HCT116 (cell line): ENCODE measurements around the gene KHDC3L. TPM values are rescaled to one million over a fixed set of nuclear protein-coding genes. Genes with fewer than 3 reads are reported as not detected.

Source experiments
- ATAC-seq: fragments of 200-7000 bp; cut with Tn5 transposase; 2 replicates; pipeline ENCODE4 v1.9.1; 2020; ENCODE audit warnings: mild to moderate bottlenecking, moderate library complexity
- BruUV-seq: library from RNA; stranded (reverse); fragments of 400-500 nt; replicated peaks from 2 replicates; lab custom pipeline; 2021; lab: Mats Ljungman, UMichigan
- CTCF ChIA-PET: fragments of 300-600 bp; sonication (Branson Sonifier 250); formaldehyde crosslinking; loops from one replicate; lab custom pipeline; 2021; ENCODE audit warnings: antibody characterized with exemption; lab: Charles Lee
- POLR2A ChIA-PET: fragments of 300-600, 350-600 bp; sonication (Branson Sonifier 250); formaldehyde crosslinking; loops from one replicate; lab custom pipeline; 2021; ENCODE audit warnings: antibody characterized with exemption; lab: Charles Lee
- RAD21 ChIA-PET, 2 experiments: fragments of 300-600 bp; sonication (Branson Sonifier 250); formaldehyde crosslinking; loops; one replicate each; lab custom pipeline; 2023; ENCODE audit warnings: low total read pairs in 2 of 2; ENCODE audit not compliant: uncharacterized antibody in 2 of 2, unreplicated experiment in 2 of 2, low non-redundant PET in 1 of 2; lab: Charles Lee
- DNase-seq: peaks from one replicate; pipeline ENCODE4 v3.0.0-alpha.2; 2010; ENCODE audit warnings: low read depth, low spot score
- H2AFZ ChIP-seq: fragments of 200-600 bp; shearing (Covaris generic), sonication (generic); 2 replicates; pipeline ENCODE4 v1.6.1; 2017; ENCODE audit warnings: low read depth, mixed run types, mixed read lengths, antibody characterized with exemption, low read length; ENCODE audit not compliant: poor library complexity, severe bottlenecking
- H3K27ac ChIP-seq: 2 replicates; pipeline ENCODE4 v1.5.1; 2012; ENCODE audit warnings: low read depth, low read length
- H3K27me3 ChIP-seq: fragments of 200-600 bp; sonication (generic); 2 replicates; pipeline ENCODE4 v1.6.1; 2016; ENCODE audit warnings: mixed run types, low read length, mixed read lengths; ENCODE audit not compliant: insufficient read depth
- H3K36me3 ChIP-seq, 2 experiments: fragments of 200-500 bp in 1 of 2; fragments of 200-600 bp in 1 of 2; sonication (Bioruptor generic) in 1 of 2; sonication (generic) in 1 of 2; 2 replicates each; pipeline versions ENCODE4 v1.5.1 to v1.6.1; 2014 to 2016; ENCODE audit warnings: low read length in 2 of 2, inconsistent platforms in 1 of 2, mixed read lengths in 1 of 2, mixed run types in 1 of 2; ENCODE audit not compliant: insufficient read depth in 2 of 2, control insufficient read depth in 1 of 2
- H3K4me1 ChIP-seq, 2 experiments: fragments of 200-600 bp in 1 of 2; sonication (generic) in 1 of 2; 2 replicates each; pipeline versions ENCODE4 v1.5.1 to v1.6.1; 2012 to 2017; ENCODE audit warnings: low read length in 2 of 2, inconsistent platforms in 1 of 2, mild to moderate bottlenecking in 1 of 2, mixed read lengths in 1 of 2, mixed run types in 1 of 2, moderate library complexity in 1 of 2; ENCODE audit not compliant: insufficient read depth in 2 of 2, control insufficient read depth in 1 of 2
- H3K4me2 ChIP-seq: fragments of 200-600 bp; sonication (generic); 2 replicates; pipeline ENCODE4 v1.6.1; 2017; ENCODE audit warnings: mixed run types, low read length, mixed read lengths
- H3K4me3 ChIP-seq, 2 experiments: fragments of 200-600 bp in 1 of 2; sonication (generic) in 1 of 2; replicated peaks in 1 of 2; 2 replicates each; pipeline ENCODE4 v1.5.1; 2011 to 2016; ENCODE audit warnings: low read length in 2 of 2, control low read depth in 1 of 2, low read depth in 1 of 2, mild to moderate bottlenecking in 1 of 2, mixed read lengths in 1 of 2, mixed run types in 1 of 2
- H3K79me2 ChIP-seq: fragments of 200-600 bp; sonication (generic); 2 replicates; pipeline ENCODE4 v1.6.1; 2017; ENCODE audit warnings: mild to moderate bottlenecking, mixed run types, low read length, moderate library complexity, mixed read lengths; ENCODE audit not compliant: insufficient read depth
- H3K9ac ChIP-seq: fragments of 200-600 bp; sonication (generic); 2 replicates; pipeline ENCODE4 v1.6.1; 2016; ENCODE audit warnings: low read length, mixed read lengths
- H3K9me2 ChIP-seq: fragments of 200-600 bp; sonication (generic), shearing (Covaris generic); 2 replicates; pipeline ENCODE4 v1.6.1; 2017; ENCODE audit warnings: mixed run types, mild to moderate bottlenecking, moderate library complexity; ENCODE audit not compliant: insufficient read depth
- H3K9me3 ChIP-seq, 2 experiments: fragments of 200-500 bp in 1 of 2; fragments of 200-600 bp in 1 of 2; sonication (Bioruptor generic) in 1 of 2; sonication (generic) in 1 of 2; 2 replicates each; pipeline ENCODE4 v1.6.1; 2014 to 2017; ENCODE audit warnings: low read length in 2 of 2, mixed read lengths in 2 of 2, inconsistent platforms in 1 of 2, low read depth in 1 of 2, mild to moderate bottlenecking in 1 of 2, mixed run types in 1 of 2, moderate library complexity in 1 of 2; ENCODE audit not compliant: control insufficient read depth in 1 of 2, insufficient read depth in 1 of 2
- H4K20me1 ChIP-seq: fragments of 200-600 bp; sonication (generic), shearing (Covaris generic); 2 replicates; pipeline ENCODE4 v1.6.1; 2017; ENCODE audit warnings: mixed run types, mild to moderate bottlenecking, moderate library complexity; ENCODE audit not compliant: insufficient read depth
- CBX3 ChIP-seq: IDR thresholded peaks from 2 replicates; pipeline ENCODE4 v1.6.1; 2012; ENCODE audit warnings: low read depth
- EGR1 ChIP-seq: IDR thresholded peaks from 2 replicates; pipeline ENCODE4 v1.6.1; 2012; ENCODE audit warnings: low read depth
- EZH2 ChIP-seq: fragments of 200-600 bp; sonication (generic); IDR thresholded peaks from 2 replicates; pipeline ENCODE4 v1.6.1; 2017; ENCODE audit warnings: antibody characterized with exemption, mixed run types
- EZH2phosphoT487 ChIP-seq: fragments of 200-600 bp; IDR thresholded peaks from 2 replicates; pipeline ENCODE4 v1.6.1; 2018; ENCODE audit warnings: antibody characterized with exemption, borderline replicate concordance
- FOSL1 ChIP-seq: IDR thresholded peaks from 2 replicates; pipeline ENCODE4 v1.6.1; 2012; ENCODE audit warnings: low read depth
- TCF7L2 ChIP-seq: IDR thresholded peaks from 2 replicates; pipeline ENCODE4 v1.7.0; 2011; ENCODE audit warnings: borderline replicate concordance, inconsistent platforms; ENCODE audit not compliant: insufficient read depth, insufficient read length; ENCODE audit errors: extremely low read depth
- YY1 ChIP-seq: IDR thresholded peaks from 2 replicates; pipeline ENCODE4 v1.6.1; 2011; ENCODE audit warnings: low read length, low read depth, moderate library complexity, mild to moderate bottlenecking; ENCODE audit not compliant: insufficient replicate concordance; ENCODE audit errors: extremely low read depth
- ZFX ChIP-seq: fragments of 450-650 bp; IDR thresholded peaks from 2 replicates; pipeline ENCODE4 v1.6.1; 2017
- intact Hi-C: fragments of 100-400 bp; cut with micrococcal nuclease; formaldehyde crosslinking; loops from 2 replicates; pipeline ENCODE4 v1.10.0; 2022
- total RNA-seq: library from RNA; stranded (reverse); gene quantifications from one replicate; pipeline ENCODE4 v1.2.1, GENCODE V29; 2021; ENCODE audit not compliant: unreplicated experiment

KHDC3L gene
- total RNA-seq, 1 experiment from 2014 or later: not detected

DNA sequence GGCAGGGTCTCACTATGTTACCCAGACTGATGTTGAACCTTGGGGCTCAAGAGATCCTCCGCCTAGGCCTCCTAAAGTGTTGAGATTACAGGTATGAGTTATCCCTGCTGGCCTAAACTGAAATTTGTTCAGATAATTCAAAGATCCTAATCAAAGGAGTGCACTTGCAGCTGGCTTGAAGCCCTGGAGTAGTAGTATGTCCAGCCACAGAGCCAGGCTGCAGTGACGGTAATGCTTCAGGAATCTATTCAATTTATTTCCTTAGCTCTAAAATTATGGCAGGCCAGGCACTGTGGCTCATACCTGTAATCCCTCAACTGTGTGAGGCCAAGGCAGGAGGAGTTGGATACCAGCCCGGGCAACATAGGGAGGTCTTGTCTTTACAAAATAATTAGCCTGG, 30.8 kb downstream of the KHDC3L start:
- Histone ChIP-seq H3K9me2 (no peaks in the 10 kb centered on the region; the same call in 1 of the 2 replicates), H3K9me3 (no peaks in the 10 kb centered on the region), H3K9ac (no peak overlapping the region), H3K4me2 (no peak overlapping the region), H3K27ac (no peak overlapping the region), H4K20me1 (no peaks in the 10 kb centered on the region), H3K79me2 (no peaks in the 10 kb centered on the region), H3K36me3 (no peaks in the 10 kb centered on the region), H3K4me1 (peaks cover 16 to 38% of the 10 kb centered on the region in 2 experiments), H3K27me3 (no peaks in the 10 kb centered on the region), H3K4me3 (no peak overlapping the region), H2AFZ (no peak overlapping the region)
- DNase-seq: no peak
- TF ChIP-seq EZH2 (no peak), CBX3 (no peak), FOSL1 (no peak), ZFX (no peak)
- BruUV-seq: no TSS peak
- RAD21 ChIA-PET: no interaction called here
- intact Hi-C loops: no loop called here
- no peak for ATAC-seq
- CTCF ChIA-PET: no interaction called here
- POLR2A ChIA-PET: no interaction called here

GRCh38 chr6:73394577-73395354, 32.3 kb downstream of the KHDC3L start, which contains the start of gene DDX43:
TSS of gene DDX43 (plus strand) at chr6:73394828. CDS start at chr6:73394906, 78 bp downstream.
- no peak within 1 kb of the TSS for H2AFZ ChIP-seq
- intact Hi-C loops: no loop called here
- ATAC-seq: peak; percentile 52

More at GRCh38 chr6:73394577-73395354, 32.3 kb downstream of the KHDC3L start, which contains the start of gene DDX43:
- H3K27ac ChIP-seq: no peak within 1 kb of the TSS
- no peaks in the 10 kb centered on the region for H3K79me2 ChIP-seq
- H3K36me3 ChIP-seq: no peaks in the 10 kb centered on the region
- H3K9ac ChIP-seq: no peak within 1 kb of the TSS
- H3K4me2 ChIP-seq: no peak within 1 kb of the TSS
- no peak within 1 kb of the TSS for H3K4me3 ChIP-seq
- CTCF ChIA-PET: no interaction called here
- H3K9me3 ChIP-seq: no peaks in the 10 kb centered on the region
- no peak for DNase-seq
- POLR2A ChIA-PET: no interaction called here
- no peaks in the 10 kb centered on the region for H3K27me3 ChIP-seq
- no peaks in the 10 kb centered on the region for H4K20me1 ChIP-seq
- no peaks in the 10 kb centered on the region; the same call in 1 of the 2 replicates for H3K9me2 ChIP-seq
- TF ChIP-seq EZH2phosphoT487: no peak
- TF ChIP-seq EGR1: no peak
- no peak for TF ChIP-seq TCF7L2
- TF ChIP-seq YY1: no peak
- H3K4me1 ChIP-seq: peaks cover 12 to 28% of the 10 kb centered on the region in 2 experiments
- no TSS peak for BruUV-seq
- RAD21 ChIA-PET: no interaction called here
